Right forelimb (tissue), 1 donor: Measurements from ENCODE around the gene HSPG2.

Source experiments
- DNase-seq: peaks from one replicate; pipeline ENCODE4 v3.0.0-alpha.2; 2018

The HSPG2 gene

GRCh38 chr1:21896652-21897532 lies 40.2 kb downstream of the HSPG2 start:
- no peak for DNase-seq

GRCh38 chr1:21896026-21896425 lies 41.1 kb downstream of the HSPG2 start:
- no peak for DNase-seq

GRCh38 chr1:21894034-21894881 lies 42.9 kb downstream of the HSPG2 start:
- DNase-seq, result no peak

- no peak for DNase-seq
Measured at GRCh38 chr1:21893046-21893805, 43.9 kb downstream of the HSPG2 start.

- DNase-seq, result no peak
Measured at GRCh38 chr1:21891621-21892479, 45.3 kb downstream of the HSPG2 start.

GRCh38 chr1:21891081-21891480 lies 46.0 kb downstream of the HSPG2 start:
- DNase-seq, result no peak

GRCh38 chr1:21888500-21888899 lies 48.6 kb downstream of the HSPG2 start:
- DNase-seq, result no peak

GRCh38 chr1:21887796-21888195 lies 49.3 kb downstream of the HSPG2 start:
- DNase-seq, result no peak

GRCh38 chr1:21887216-21887736 lies 49.8 kb downstream of the HSPG2 start:
- DNase-seq, result no peak

- DNase-seq, result no peak
Measured at GRCh38 chr1:21886486-21887215, 50.5 kb downstream of the HSPG2 start.

- DNase-seq, result no peak
Measured at GRCh38 chr1:21885236-21886037, 51.7 kb downstream of the HSPG2 start.

GRCh38 chr1:21884456-21885235 lies 52.5 kb downstream of the HSPG2 start:
- no peak for DNase-seq

- no peak for DNase-seq
Measured at GRCh38 chr1:21882721-21883415, 54.2 kb downstream of the HSPG2 start.

- no peak for DNase-seq
Measured at GRCh38 chr1:21881250-21881649, 55.9 kb downstream of the HSPG2 start.

- no peak for DNase-seq
Measured at GRCh38 chr1:21880619-21880970, 56.5 kb downstream of the HSPG2 start.

- DNase-seq, result no peak
Measured at GRCh38 chr1:21879928-21880618, 57.0 kb downstream of the HSPG2 start.

- no peak for DNase-seq
Measured at GRCh38 chr1:21878840-21879478, 58.2 kb downstream of the HSPG2 start.
